Measurements from ENCODE around the gene CDH22. TPM values are rescaled to one million over a fixed set of nuclear protein-coding genes. Genes with fewer than 3 reads are reported as not detected.

The CDH22 gene
- total RNA-seq, 2 experiments from 2014 or later, result not detected

DNA sequence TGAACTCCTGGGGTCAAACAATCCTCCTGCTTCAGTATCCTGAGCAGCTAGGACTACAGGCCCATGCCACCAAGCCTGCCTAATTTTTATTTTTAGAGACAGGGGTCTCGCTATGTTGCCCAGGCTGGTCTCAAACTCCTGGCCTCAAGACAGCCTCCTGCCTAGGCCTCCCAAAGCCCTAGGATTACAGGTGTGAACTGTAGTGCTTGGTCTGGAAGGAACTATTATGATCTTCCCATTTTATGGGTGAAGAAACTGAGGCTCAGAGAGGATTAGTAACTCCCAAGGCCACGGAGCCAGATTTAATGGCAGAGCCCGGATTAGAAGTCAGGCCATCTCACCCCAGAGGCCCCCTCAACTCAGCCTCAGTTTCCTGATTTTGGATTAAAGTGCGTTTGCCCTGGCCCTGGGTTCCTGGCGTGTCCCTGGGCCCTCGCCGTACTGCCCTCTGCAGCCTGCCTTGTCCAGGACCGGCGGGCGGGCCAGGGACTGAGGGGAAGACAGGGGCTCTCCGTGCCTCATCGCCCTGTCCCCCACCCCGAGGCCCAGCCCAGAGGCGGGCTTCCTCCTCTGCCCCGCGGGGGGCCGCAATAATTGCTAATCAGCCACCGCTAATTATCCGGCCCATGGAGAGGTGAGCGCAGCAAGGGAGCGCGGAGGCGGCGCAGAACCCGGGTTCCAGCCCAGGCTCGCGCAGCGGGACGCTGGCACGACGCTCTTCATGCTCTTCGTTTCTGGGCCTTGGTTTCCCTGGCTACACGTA lies 155.3 kb downstream of the CDH22 start:
- CTCF ChIA-PET, result interaction anchor here (0.8 to 1.0 kb wide), 2 partner anchors 22 to 129 kb away, joined by 4 to 5 read pairs; no protein-coding TSS in a partner anchor
- no peaks in the 10 kb centered on the region for H3K27me3 Mint-ChIP-seq
- H3K9me3 Mint-ChIP-seq (ENCODE audit: low read depth), result no peaks in the 10 kb centered on the region
- no peak for DNase-seq
- no peaks in the 10 kb centered on the region for H3K4me1 Mint-ChIP-seq
- no peak overlapping the region for H3K4me3 Mint-ChIP-seq
- intact Hi-C loops (cut with DNase I, micrococcal nuclease), result no loop called here
- H3K36me3 Mint-ChIP-seq (ENCODE audit: low read depth), result no peaks in the 10 kb centered on the region
- H3K27ac Mint-ChIP-seq, result no peak overlapping the region
- no peak for ATAC-seq
- POLR2A ChIA-PET, result no interaction called here

DNA sequence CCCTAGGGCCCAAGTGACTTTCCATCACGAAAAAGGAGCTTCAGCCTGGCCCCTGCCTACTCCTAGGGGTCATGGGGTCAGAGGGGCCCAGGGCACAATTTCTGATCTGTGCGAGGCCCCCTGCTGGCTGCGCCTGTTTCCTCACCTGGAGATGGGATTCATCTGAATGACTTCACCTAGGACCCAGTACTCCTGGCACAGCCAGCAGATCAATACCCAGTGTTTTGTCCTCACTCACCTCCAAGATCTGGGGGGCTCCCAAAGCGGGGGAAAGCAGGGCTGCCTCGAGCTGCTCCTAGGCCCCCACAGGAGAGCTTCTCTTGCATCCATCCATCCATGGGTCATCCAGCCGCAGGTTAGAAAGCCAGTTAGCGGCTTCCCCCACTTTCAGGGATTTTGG lies 156.4 kb downstream of the CDH22 start:
- Mint-ChIP-seq H3K4me1 (no peaks in the 10 kb centered on the region), H3K36me3 (ENCODE audit: low read depth) (no peaks in the 10 kb centered on the region), H3K27ac (no peak overlapping the region), H3K27me3 (no peaks in the 10 kb centered on the region), H3K4me3 (no peak overlapping the region), H3K9me3 (ENCODE audit: low read depth) (no peaks in the 10 kb centered on the region)
- intact Hi-C loops (cut with DNase I, micrococcal nuclease), result no loop called here
- ATAC-seq, result peak; percentile 26
- DNase-seq, result peak; percentile 59
- POLR2A ChIA-PET, result no interaction called here
- CTCF ChIA-PET, result interaction anchor here (0.7 to 1.0 kb wide), 3 partner anchors 23 to 195 kb away, joined by 3 to 5 read pairs (median 4); no protein-coding TSS in a partner anchor

DNA sequence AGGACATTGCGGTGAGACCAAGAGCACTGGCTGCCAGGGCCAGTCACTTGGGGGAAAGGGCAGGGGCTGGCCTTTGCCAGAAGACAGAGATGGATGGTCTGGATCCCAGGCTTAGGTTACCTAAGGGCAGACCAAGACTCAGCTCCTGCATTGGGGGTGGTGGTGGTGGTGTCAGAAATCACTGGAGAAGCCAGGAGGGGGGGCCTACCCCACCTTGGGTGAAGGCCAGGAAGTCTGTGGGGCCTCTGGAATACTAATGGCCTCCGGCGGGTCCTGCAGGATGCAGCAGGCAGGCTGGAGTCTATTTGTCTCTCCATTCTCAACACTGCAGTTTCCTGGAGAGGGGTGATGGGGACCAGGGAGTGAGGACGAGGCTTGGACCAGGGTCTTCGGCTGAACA lies 157.4 kb downstream of the CDH22 start:
- Mint-ChIP-seq H3K27ac (no peak overlapping the region), H3K4me3 (no peak overlapping the region), H3K36me3 (ENCODE audit: low read depth) (no peaks in the 10 kb centered on the region), H3K27me3 (no peaks in the 10 kb centered on the region), H3K9me3 (ENCODE audit: low read depth) (no peaks in the 10 kb centered on the region), H3K4me1 (no peaks in the 10 kb centered on the region)
- DNase-seq (no peak), ATAC-seq (no peak)
- ChIA-PET POLR2A (no interaction called here), CTCF (no interaction called here)
- intact Hi-C loops (cut with DNase I, micrococcal nuclease), result no loop called here

DNA sequence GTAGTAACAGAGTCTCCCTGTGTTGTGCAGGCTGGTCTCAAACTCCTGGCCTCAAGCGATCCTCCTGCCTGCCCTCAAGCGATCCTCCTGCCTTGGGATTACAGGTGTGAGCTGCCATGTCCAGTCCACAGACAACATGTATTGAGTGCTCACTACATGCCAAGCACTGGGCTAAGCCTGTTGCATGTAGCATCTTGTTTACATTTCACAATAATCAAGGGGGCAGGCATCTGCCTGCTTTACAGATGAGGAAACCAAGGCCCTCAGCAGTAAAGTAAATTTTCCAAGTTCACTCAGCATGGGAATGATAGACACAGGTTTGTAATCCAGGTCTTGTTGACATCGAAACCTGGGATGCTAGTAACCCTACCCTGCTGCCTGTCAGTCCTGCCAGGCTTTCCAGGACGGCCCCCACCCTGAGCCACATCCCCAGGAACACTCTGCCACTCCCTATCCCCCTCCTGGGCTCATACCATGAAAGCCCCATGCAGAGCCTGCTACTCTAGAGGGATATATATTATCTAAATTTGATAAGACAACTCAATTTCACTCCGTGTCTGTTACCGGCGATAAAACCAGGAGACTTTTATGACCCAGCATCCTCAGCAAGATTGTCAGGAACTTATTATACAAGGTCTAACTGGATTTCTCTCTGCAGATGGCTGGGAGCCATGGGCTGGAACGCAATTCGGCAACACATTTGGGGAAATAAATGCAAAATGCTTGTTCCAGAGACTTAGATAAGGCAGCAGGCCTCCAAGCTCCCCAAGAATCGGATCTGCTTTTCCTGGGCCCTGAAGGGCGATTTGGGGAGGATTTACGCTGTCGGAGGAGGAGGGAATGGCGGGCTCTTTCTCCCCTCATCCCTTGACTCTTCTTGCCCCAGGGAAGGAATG lies 159.7 kb downstream of the CDH22 start:
- H3K9me3 Mint-ChIP-seq (ENCODE audit: low read depth), result no peaks in the 10 kb centered on the region
- no peak for DNase-seq
- H3K27ac Mint-ChIP-seq, result no peak overlapping the region
- ChIA-PET POLR2A (no interaction called here), CTCF (interaction anchor here (0.6 kb wide), 1 partner anchor 473 kb away, joined by 3 read pairs; no protein-coding TSS in a partner anchor)
- H3K4me1 Mint-ChIP-seq, result no peaks in the 10 kb centered on the region
- H3K27me3 Mint-ChIP-seq, result no peaks in the 10 kb centered on the region
- no peak overlapping the region for H3K4me3 Mint-ChIP-seq
- ATAC-seq, result no peak
- H3K36me3 Mint-ChIP-seq (ENCODE audit: low read depth), result no peaks in the 10 kb centered on the region
- intact Hi-C loops (cut with DNase I, micrococcal nuclease), result no loop called here

DNA sequence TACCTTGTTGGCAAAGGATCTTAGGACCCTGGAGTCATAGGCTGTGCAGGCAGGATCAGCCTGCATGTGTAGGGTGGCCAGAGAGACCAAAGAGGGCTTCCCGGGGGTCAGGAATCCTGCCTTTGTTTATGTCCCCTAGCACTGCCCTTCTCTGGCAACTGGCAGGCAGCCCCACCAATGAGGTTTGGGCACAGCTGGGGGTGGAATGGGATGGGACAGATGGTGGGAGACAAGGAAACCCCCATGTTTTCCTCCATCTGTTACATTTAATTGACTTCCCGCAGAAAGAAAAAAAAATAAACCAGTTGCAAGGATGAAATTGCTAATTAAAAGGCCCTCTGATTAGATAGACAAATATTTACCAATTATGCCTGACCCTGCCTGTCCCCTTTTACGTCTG lies 162.6 kb downstream of the CDH22 start:
- Mint-ChIP-seq H3K4me1 (no peaks in the 10 kb centered on the region), H3K4me3 (no peak overlapping the region), H3K27ac (no peak overlapping the region), H3K27me3 (peaks cover 14% of the 10 kb centered on the region), H3K9me3 (ENCODE audit: low read depth) (no peaks in the 10 kb centered on the region), H3K36me3 (ENCODE audit: low read depth) (no peaks in the 10 kb centered on the region)
- ChIA-PET CTCF (interaction anchor here (1.0 to 2.3 kb wide), 2 partner anchors 13 to 28 kb away, joined by 3 to 11 read pairs; no protein-coding TSS in a partner anchor), POLR2A (no interaction called here)
- intact Hi-C loops (cut with DNase I, micrococcal nuclease), result no loop called here
- DNase-seq (no peak), ATAC-seq (no peak)

GRCh38 chr20:46144432-46145025 lies 163.8 kb downstream of the CDH22 start:
- CTCF ChIA-PET, result interaction anchor here (1.0 to 2.3 kb wide), 2 partner anchors 12 to 14 kb away, joined by 3 to 11 read pairs; no protein-coding TSS in a partner anchor
- Mint-ChIP-seq H3K27ac (no peak overlapping the region), H3K27me3 (peaks cover 18% of the 10 kb centered on the region), H3K4me1 (no peaks in the 10 kb centered on the region), H3K9me3 (ENCODE audit: low read depth) (no peaks in the 10 kb centered on the region), H3K4me3 (no peak overlapping the region), H3K36me3 (ENCODE audit: low read depth) (no peaks in the 10 kb centered on the region)
- ATAC-seq, result no peak
- no peak for DNase-seq
- intact Hi-C loops (cut with DNase I, micrococcal nuclease), result no loop called here
- POLR2A ChIA-PET, result interaction anchor here (0.6 kb wide), 2 partner anchors 10 to 590 kb away, joined by 3 to 7 read pairs; no protein-coding TSS in a partner anchor

DNA sequence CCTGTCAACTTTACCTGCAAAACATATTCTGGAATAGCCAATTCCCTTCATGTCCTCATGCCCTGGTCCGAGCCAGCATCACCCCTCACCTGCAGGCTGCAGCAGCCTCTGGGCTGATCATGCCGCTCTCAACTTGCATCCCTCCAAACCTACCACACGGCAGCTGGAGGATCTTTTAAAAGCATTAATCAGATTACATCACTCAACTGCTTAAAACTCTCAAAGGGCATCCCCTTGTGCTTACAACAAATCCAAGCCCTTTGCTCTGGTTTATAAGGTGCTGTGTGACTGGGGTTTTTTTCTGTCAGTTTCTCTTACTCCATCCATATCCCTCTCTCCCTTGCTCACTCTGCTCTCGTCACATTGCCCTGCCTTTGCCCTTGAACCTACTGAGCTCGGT lies 166.2 kb downstream of the CDH22 start:
- ChIA-PET CTCF (interaction anchor here (1.1 kb wide), 1 partner anchor 34 kb away, joined by 3 read pairs; no protein-coding TSS in a partner anchor), POLR2A (no interaction called here)
- no peak overlapping the region for H3K27ac Mint-ChIP-seq
- no peaks in the 10 kb centered on the region for H3K9me3 Mint-ChIP-seq (ENCODE audit: low read depth)
- peaks cover 25% of the 10 kb centered on the region for H3K27me3 Mint-ChIP-seq
- no peak for ATAC-seq
- no peaks in the 10 kb centered on the region for H3K36me3 Mint-ChIP-seq (ENCODE audit: low read depth)
- no peak overlapping the region for H3K4me3 Mint-ChIP-seq
- intact Hi-C loops (cut with DNase I, micrococcal nuclease), result no loop called here
- no peaks in the 10 kb centered on the region for H3K4me1 Mint-ChIP-seq
- DNase-seq, result no peak

DNA sequence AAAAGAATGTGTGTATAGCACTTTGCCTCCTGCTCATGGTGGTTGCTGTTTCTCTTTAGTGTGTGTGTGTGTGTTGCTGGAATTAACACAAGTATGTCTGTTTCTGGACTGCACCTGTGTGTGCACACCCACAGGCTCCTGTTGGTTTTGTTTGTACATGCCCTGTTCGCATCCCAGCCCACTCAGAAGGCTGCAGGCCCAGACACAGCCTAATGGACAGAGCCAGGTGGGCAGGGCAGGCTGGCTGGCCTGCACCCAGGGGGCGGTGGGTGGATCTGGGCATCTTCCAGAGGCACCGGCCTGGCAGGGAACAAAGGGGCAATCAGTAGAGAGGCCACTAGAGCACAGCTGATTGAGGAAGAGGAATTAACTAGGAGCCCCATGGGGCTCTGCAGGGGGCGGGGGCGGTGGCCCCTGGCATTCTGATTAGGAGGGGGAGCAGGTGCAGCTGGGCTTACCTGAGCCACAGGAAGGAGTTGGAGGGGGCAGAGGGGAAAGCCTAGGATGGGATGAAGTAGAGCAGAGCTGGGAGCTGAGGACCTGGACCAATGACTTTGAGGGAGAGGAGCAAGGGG lies 168.3 kb downstream of the CDH22 start:
- Mint-ChIP-seq H3K4me3 (no peak overlapping the region), H3K4me1 (no peaks in the 10 kb centered on the region), H3K9me3 (ENCODE audit: low read depth) (no peaks in the 10 kb centered on the region), H3K27ac (no peak overlapping the region), H3K27me3 (peaks cover 30% of the 10 kb centered on the region), H3K36me3 (ENCODE audit: low read depth) (no peaks in the 10 kb centered on the region)
- DNase-seq (no peak), ATAC-seq (no peak)
- CTCF ChIA-PET, result interaction anchor here (1.6 kb wide), 1 partner anchor 8 kb away, joined by 5 read pairs; no protein-coding TSS in a partner anchor
- intact Hi-C loops (cut with DNase I, micrococcal nuclease), result no loop called here
- POLR2A ChIA-PET, result no interaction called here

- ATAC-seq (no peak), DNase-seq (no peak)
- H3K36me3 Mint-ChIP-seq (ENCODE audit: low read depth), result no peaks in the 10 kb centered on the region
- ChIA-PET POLR2A (no interaction called here), CTCF (interaction anchor here (1.3 kb wide), 1 partner anchor 167 kb away, joined by 3 read pairs; no protein-coding TSS in a partner anchor)
- peaks cover 33% of the 10 kb centered on the region for H3K27me3 Mint-ChIP-seq
- intact Hi-C loops (cut with DNase I, micrococcal nuclease), result no loop called here
- H3K4me3 Mint-ChIP-seq, result no peak overlapping the region
- H3K27ac Mint-ChIP-seq, result no peak overlapping the region
- H3K4me1 Mint-ChIP-seq, result no peaks in the 10 kb centered on the region
- H3K9me3 Mint-ChIP-seq (ENCODE audit: low read depth), result no peaks in the 10 kb centered on the region
Measured at GRCh38 chr20:46139266-46139889, 168.9 kb downstream of the CDH22 start.

DNA sequence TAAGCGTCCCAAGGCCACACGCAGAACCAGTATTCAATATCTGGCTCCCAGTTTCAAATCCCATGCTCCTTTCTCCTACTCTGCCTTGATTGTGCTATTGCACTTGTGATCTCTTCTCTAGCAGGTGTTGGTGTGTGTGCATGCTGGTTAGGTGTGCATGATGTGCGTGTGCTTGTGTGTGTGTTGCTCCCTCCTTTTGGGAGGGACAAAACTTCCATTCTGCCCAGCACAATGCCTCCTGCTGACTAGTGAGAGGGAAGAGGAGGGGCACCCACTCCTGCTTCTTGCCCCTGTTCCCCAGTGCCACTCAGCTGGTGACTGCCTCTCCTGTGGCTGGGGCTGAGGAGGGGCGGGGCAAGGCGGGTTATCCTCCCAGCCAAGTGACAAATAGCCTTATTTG lies 170.5 kb downstream of the CDH22 start:
- ChIA-PET POLR2A (no interaction called here), CTCF (no interaction called here)
- intact Hi-C loops (cut with DNase I, micrococcal nuclease), result no loop called here
- peaks cover 1% of the 10 kb centered on the region for H3K4me1 Mint-ChIP-seq
- H3K4me3 Mint-ChIP-seq, result no peak overlapping the region
- H3K9me3 Mint-ChIP-seq (ENCODE audit: low read depth), result no peaks in the 10 kb centered on the region
- DNase-seq, result no peak
- ATAC-seq, result no peak
- H3K27me3 Mint-ChIP-seq, result peaks cover 37% of the 10 kb centered on the region
- no peak overlapping the region for H3K27ac Mint-ChIP-seq
- H3K36me3 Mint-ChIP-seq (ENCODE audit: low read depth), result no peaks in the 10 kb centered on the region

All from activated CD4-positive, alpha-beta T cell treated with anti-CD3 and anti-CD28 coated beads for 36 hours (primary cell).